IPS-NIHi7 (cell line): ENCODE data around the gene RIT2.

Experiments
- DNase-seq: peaks from one replicate; pipeline ENCODE4 v3.0.0; 2012; ENCODE audit warnings: mixed read lengths; ENCODE audit errors: extremely low spot score

RIT2 gene

GRCh38 chr18:43012951-43013350 is 102.5 kb downstream of the RIT2 start:
- DNase-seq, result no peak

GRCh38 chr18:43010611-43011010 is 104.9 kb downstream of the RIT2 start:
- no peak for DNase-seq

GRCh38 chr18:43009674-43010073 is 105.8 kb downstream of the RIT2 start:
- DNase-seq, result no peak

- no peak for DNase-seq
Observed at GRCh38 chr18:43007365-43007764, 108.1 kb downstream of the RIT2 start.

- no peak for DNase-seq
Observed at GRCh38 chr18:43004421-43004820, 111.1 kb downstream of the RIT2 start.

GRCh38 chr18:43001821-43002220 is 113.7 kb downstream of the RIT2 start:
- no peak for DNase-seq

GRCh38 chr18:42996824-42997223 is 118.7 kb downstream of the RIT2 start:
- no peak for DNase-seq

GRCh38 chr18:42980426-42980825 is 135.1 kb downstream of the RIT2 start:
- DNase-seq, result no peak

- DNase-seq, result peak; percentile 15
Observed at GRCh38 chr18:42977982-42978637, 137.4 kb downstream of the RIT2 start.

GRCh38 chr18:42976869-42977590 is 138.5 kb downstream of the RIT2 start:
- no peak for DNase-seq

GRCh38 chr18:42969366-42969765 is 146.1 kb downstream of the RIT2 start:
- no peak for DNase-seq

GRCh38 chr18:42961298-42961697 is 154.2 kb downstream of the RIT2 start:
- no peak for DNase-seq

- DNase-seq, result no peak
Observed at GRCh38 chr18:42959528-42959927, 156.0 kb downstream of the RIT2 start.

- DNase-seq, result no peak
Observed at GRCh38 chr18:42958353-42958752, 157.1 kb downstream of the RIT2 start.

- no peak for DNase-seq
Observed at GRCh38 chr18:42956287-42956686, 159.2 kb downstream of the RIT2 start.

GRCh38 chr18:42954887-42955286 is 160.6 kb downstream of the RIT2 start:
- DNase-seq, result no peak

GRCh38 chr18:42953306-42953705 is 162.2 kb downstream of the RIT2 start:
- no peak for DNase-seq

- DNase-seq, result no peak
Observed at GRCh38 chr18:42950732-42951131, 164.8 kb downstream of the RIT2 start.

GRCh38 chr18:42948831-42949230 is 166.7 kb downstream of the RIT2 start:
- DNase-seq, result no peak

- no peak for DNase-seq
Observed at GRCh38 chr18:42941860-42942259, 173.6 kb downstream of the RIT2 start.

- DNase-seq, result no peak
Observed at GRCh38 chr18:42941021-42941420, 174.5 kb downstream of the RIT2 start.

- no peak for DNase-seq
Observed at GRCh38 chr18:42937436-42937835, 178.0 kb downstream of the RIT2 start.

- DNase-seq, result no peak
Observed at GRCh38 chr18:42936289-42936688, 179.2 kb downstream of the RIT2 start.

GRCh38 chr18:42931491-42931890 is 184.0 kb downstream of the RIT2 start:
- no peak for DNase-seq
